CD14-positive monocyte (primary cell): Measurements from ENCODE around the gene TMPRSS5. TPM values are rescaled to one million over a fixed set of nuclear protein-coding genes. Genes with fewer than 3 reads are reported as not detected.

Source experiments
- DNase-seq, 3 donors: peaks; one replicate each; pipeline ENCODE4 v3.0.0-alpha.2; 2011 to 2022
- H2AFZ ChIP-seq: 2 replicates; pipeline ENCODE4 v1.6.0; 2012; ENCODE audit warnings: mild to moderate bottlenecking, low read depth, low read length, inconsistent platforms; ENCODE audit not compliant: insufficient read depth, poor library complexity, severe bottlenecking
- H3K27ac ChIP-seq, 2 donors: 1 replicate in 1 of 2; 2 replicates in 1 of 2; pipeline ENCODE4 v1.5.1; 2012 to 2013; ENCODE audit warnings: low read length in 2 of 2, control low read depth in 1 of 2, inconsistent platforms in 1 of 2, low read depth in 1 of 2, mild to moderate bottlenecking in 1 of 2
- H3K27me3 ChIP-seq, 2 donors: one replicate each; pipeline versions ENCODE4 v1.6.0 to v1.6.1; 2011 to 2013; ENCODE audit warnings: low read length in 2 of 2; ENCODE audit not compliant: control insufficient read depth in 2 of 2, insufficient read depth in 2 of 2
- H3K36me3 ChIP-seq, 2 donors: replicated peaks in 1 of 2; 1 replicate in 1 of 2; 2 replicates in 1 of 2; pipeline versions ENCODE4 v1.5.1 to v1.6.1; 2012 to 2013; ENCODE audit warnings: low read length in 2 of 2, control low read depth in 1 of 2, inconsistent platforms in 1 of 2, mild to moderate bottlenecking in 1 of 2; ENCODE audit not compliant: insufficient read depth in 2 of 2, control insufficient read depth in 1 of 2
- H3K4me1 ChIP-seq, 2 donors: 1 replicate in 1 of 2; 2 replicates in 1 of 2; pipeline versions ENCODE4 v1.5.1 to v1.6.1; 2012 to 2013; ENCODE audit warnings: low read length in 2 of 2, control low read depth in 1 of 2, inconsistent platforms in 1 of 2, mild to moderate bottlenecking in 1 of 2, moderate library complexity in 1 of 2; ENCODE audit not compliant: insufficient read depth in 2 of 2, control insufficient read depth in 1 of 2
- H3K4me2 ChIP-seq: replicated peaks from 2 replicates; pipeline ENCODE3; 2012; ENCODE audit warnings: low read length, moderate library complexity, mild to moderate bottlenecking; ENCODE audit not compliant: poor library complexity, severe bottlenecking; ENCODE audit errors: extremely low read depth
- H3K4me3 ChIP-seq, 3 experiments: fragments of 200-600 bp in 1 of 3; sonication (generic) in 1 of 3; replicated peaks in 1 of 3; 1 replicate in 2 of 3; 2 replicates in 1 of 3; pipeline ENCODE4 v1.5.1; 2011 to 2013; ENCODE audit warnings: low read length in 3 of 3, mild to moderate bottlenecking in 3 of 3, control low read depth in 2 of 3, low read depth in 2 of 3, inconsistent platforms in 1 of 3, moderate library complexity in 1 of 3
- H3K79me2 ChIP-seq: 2 replicates; pipeline ENCODE4 v1.6.0; 2012; ENCODE audit warnings: mild to moderate bottlenecking, control low read depth, inconsistent platforms, low read length, moderate library complexity; ENCODE audit not compliant: insufficient read depth
- H3K9ac ChIP-seq: 2 replicates; pipeline ENCODE4 v1.6.0; 2017; ENCODE audit warnings: low read length, mild to moderate bottlenecking; ENCODE audit not compliant: insufficient read depth, poor library complexity, severe bottlenecking
- H3K9me3 ChIP-seq, 2 donors: replicated peaks in 1 of 2; 1 replicate in 1 of 2; 2 replicates in 1 of 2; pipeline versions ENCODE4 v1.5.1 to v1.6.1; 2012 to 2013; ENCODE audit warnings: low read length in 2 of 2, control low read depth in 1 of 2; ENCODE audit not compliant: control insufficient read depth in 1 of 2, insufficient read depth in 1 of 2
- H4K20me1 ChIP-seq: 2 replicates; pipeline ENCODE4 v1.6.0; 2012; ENCODE audit warnings: mild to moderate bottlenecking, low read length, control low read depth, moderate library complexity; ENCODE audit not compliant: insufficient read depth
- H3K27ac Mint-ChIP-seq, 7 donors: one replicate each; pipeline ENCODE4 v1.8.0; 2020; ENCODE audit warnings: mild to moderate bottlenecking in 7 of 7, mixed read lengths in 7 of 7, moderate library complexity in 6 of 7, inconsistent platforms in 2 of 7
- H3K27me3 Mint-ChIP-seq, 3 donors: one replicate each; pipeline ENCODE4 v1.8.0; 2021 to 2022; ENCODE audit warnings: low read depth in 3 of 3, mild to moderate bottlenecking in 3 of 3, mixed read lengths in 3 of 3, moderate library complexity in 3 of 3, inconsistent platforms in 1 of 3
- H3K36me3 Mint-ChIP-seq, 2 donors: one replicate each; pipeline ENCODE4 v1.8.0; 2020; ENCODE audit warnings: mixed read lengths in 2 of 2, inconsistent platforms in 1 of 2, mild to moderate bottlenecking in 1 of 2
- H3K4me1 Mint-ChIP-seq: one replicate; pipeline ENCODE4 v1.8.0; 2020; ENCODE audit warnings: mild to moderate bottlenecking, mixed read lengths
- H3K4me3 Mint-ChIP-seq, 2 donors: one replicate each; pipeline ENCODE4 v1.8.0; 2020; ENCODE audit warnings: mild to moderate bottlenecking in 2 of 2, mixed read lengths in 2 of 2, moderate library complexity in 1 of 2
- H3K9me3 Mint-ChIP-seq, 7 donors: one replicate each; pipeline ENCODE4 v1.8.0; 2020 to 2022; ENCODE audit warnings: mixed read lengths in 7 of 7, mild to moderate bottlenecking in 6 of 7, moderate library complexity in 6 of 7, inconsistent platforms in 2 of 7
- CTCF ChIP-seq: fragments of 200-600 bp; IDR thresholded peaks from one replicate; pipeline ENCODE4 v1.8.0; 2022; ENCODE audit warnings: antibody characterized with exemption, mild to moderate bottlenecking
- WGBS: methylation state at CpG from one replicate; pipeline ENCODE4 v1.1.5; 2013; ENCODE audit warnings: missing lambda C conversion rate; ENCODE audit not compliant: insufficient coverage; 5-methylcytosine and 5-hydroxymethylcytosine counted together
- intact Hi-C, 2 donors: fragments of 100-400 bp; cut with micrococcal nuclease; formaldehyde crosslinking; loops; one replicate each; pipeline versions ENCODE4 v1.15.0 to v1.15.1; 2023
- polyA plus RNA-seq, 3 donors: library from polyadenylated mRNA; depleted of rRNA in 1 of 3; unstranded in 2 of 3; stranded (reverse) in 1 of 3; fragments of 300-500 nt in 2 of 3; fragments of >200 nt in 1 of 3; fragmentation: Illumina TruSeq in 2 of 3; gene quantifications; 1 replicate in 2 of 3; 2 replicates in 1 of 3; pipeline ENCODE4 v1.2.3, GENCODE V29; 2012 to 2021

TMPRSS5 gene
- polyA plus RNA-seq, 3 donors, result 0.80 TPM; not detected in 2

- H3K4me3 ChIP-seq, result no peak overlapping the region
- H4K20me1 ChIP-seq, result no peaks in the 10 kb centered on the region
- H2AFZ ChIP-seq, result no peak overlapping the region
- TF ChIP-seq CTCF, result no peak
- intact Hi-C loops, result no loop called here
- no peak overlapping the region for H3K27ac ChIP-seq
- no peak overlapping the region for H3K4me3 Mint-ChIP-seq
- 97% methylated on average over 7 of the region's 13 CpGs for WGBS
- H3K36me3 ChIP-seq, result no peaks in the 10 kb centered on the region
- H3K9me3 Mint-ChIP-seq, result peaks cover 0 to 2% (median 0%) of the 10 kb centered on the region in 7 donors
- H3K27me3 Mint-ChIP-seq, result peaks cover 0 to 2% (median 0%) of the 10 kb centered on the region in 3 donors
- H3K79me2 ChIP-seq, result no peaks in the 10 kb centered on the region
- no peak for DNase-seq
- no peaks in the 10 kb centered on the region for H3K27me3 ChIP-seq
- H3K27ac Mint-ChIP-seq, result no peak overlapping the region
- no peak overlapping the region for H3K9ac ChIP-seq
- H3K4me1 Mint-ChIP-seq, result no peaks in the 10 kb centered on the region
- H3K4me2 ChIP-seq, result no peak overlapping the region
- H3K4me1 ChIP-seq, result no peaks in the 10 kb centered on the region
- H3K9me3 ChIP-seq, result no peaks in the 10 kb centered on the region
- no peaks in the 10 kb centered on the region for H3K36me3 Mint-ChIP-seq
Measured at GRCh38 chr11:113693030-113693429, 13.1 kb downstream of the TMPRSS5 start.

DNA sequence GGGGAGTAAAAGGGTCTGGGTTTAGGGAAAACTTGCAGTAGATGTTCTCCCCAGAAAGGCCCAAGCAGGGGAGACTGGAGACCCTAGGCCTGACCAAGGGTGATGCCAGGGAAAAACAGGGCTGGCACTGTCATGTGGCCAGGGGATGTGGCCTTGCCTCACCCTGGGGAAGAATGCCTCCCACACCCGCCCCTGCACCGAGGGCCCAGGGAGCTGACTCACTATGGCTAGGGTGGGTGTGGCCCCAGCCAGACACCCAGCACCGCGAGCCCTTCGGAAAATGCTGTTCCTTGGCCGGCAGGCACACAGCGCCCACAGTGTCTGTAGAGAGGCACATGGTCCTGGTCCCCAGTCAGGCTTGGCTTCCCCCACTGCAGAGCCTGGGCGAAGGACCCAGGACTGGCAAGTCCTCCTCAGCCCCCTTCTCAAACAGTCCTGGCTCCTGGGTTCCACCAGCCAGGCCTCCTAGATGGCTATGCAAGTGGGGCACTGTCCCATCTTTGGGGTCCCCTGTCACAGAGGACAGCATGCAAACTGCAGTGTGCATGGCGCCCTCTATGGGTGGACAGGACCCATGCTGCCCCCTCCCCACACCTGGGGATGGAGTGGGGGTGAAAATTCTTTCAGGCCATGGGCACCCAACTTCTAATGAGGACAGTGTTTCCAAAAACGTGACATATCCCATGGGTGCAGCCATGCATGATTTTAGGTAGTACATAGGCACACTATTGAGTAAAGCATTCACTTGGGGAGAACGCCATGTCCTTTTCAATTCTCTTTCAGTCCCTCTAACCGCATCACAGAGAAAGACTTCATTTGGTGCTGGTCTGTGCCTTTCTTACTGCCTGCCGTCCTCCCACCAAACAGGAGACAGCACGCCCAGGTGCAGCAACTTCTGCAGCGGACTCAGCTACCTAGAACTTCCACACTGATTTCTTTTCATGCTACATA lies 15.2 kb downstream of the TMPRSS5 start:
- Mint-ChIP-seq H3K36me3 (no peaks in the 10 kb centered on the region), H3K9me3 (peaks cover 0 to 2% (median 0%) of the 10 kb centered on the region in 7 donors), H3K4me1 (no peaks in the 10 kb centered on the region), H3K27ac (no peak overlapping the region), H3K4me3 (no peak overlapping the region), H3K27me3 (peaks cover 0 to 2% (median 0%) of the 10 kb centered on the region in 3 donors)
- Histone ChIP-seq H3K79me2 (no peaks in the 10 kb centered on the region), H3K27me3 (no peaks in the 10 kb centered on the region), H2AFZ (no peak overlapping the region), H3K9ac (no peak overlapping the region), H3K4me2 (no peak overlapping the region), H3K9me3 (no peaks in the 10 kb centered on the region), H4K20me1 (no peaks in the 10 kb centered on the region), H3K36me3 (no peaks in the 10 kb centered on the region), H3K27ac (no peak overlapping the region), H3K4me3 (no peak overlapping the region), H3K4me1 (no peaks in the 10 kb centered on the region)
- intact Hi-C loops, result no loop called here
- 84% methylated on average over 11 of the region's 15 CpGs for WGBS
- peak; percentile 48 for TF ChIP-seq CTCF
- DNase-seq, result no peak
